SW 1271 (cell line): ENCODE results near the gene CDC34.
"Not testable (repeated sequence)": the region's sequence is repeated elsewhere in the genome, so short reads cannot be mapped to it uniquely, and the experiment has no call there.

Source experiments
- DNase-seq, 2 experiments: peaks; one replicate each; lab custom pipeline; 2025; lab: John Stamatoyannopoulos, UW

The CDC34 gene

GRCh38 chr19:573519-573825 lies 41.9 kb downstream of the CDC34 start:
- no peak for DNase-seq

GRCh38 chr19:574658-575526 lies 43.3 kb downstream of the CDC34 start:
- DNase-seq: no peak

- DNase-seq: peak; percentile 57 to 84
Measured at GRCh38 chr19:575527-576506, 44.3 kb downstream of the CDC34 start.

- DNase-seq: no peak
Measured at GRCh38 chr19:576768-577438, 45.3 kb downstream of the CDC34 start.

- no peak for DNase-seq
Measured at GRCh38 chr19:577439-578392, 46.2 kb downstream of the CDC34 start.

- no peak for DNase-seq
Measured at GRCh38 chr19:579111-579841, 47.7 kb downstream of the CDC34 start.

- no peak for DNase-seq
Measured at GRCh38 chr19:579842-580155, 48.2 kb downstream of the CDC34 start.

- no peak for DNase-seq
Measured at GRCh38 chr19:580274-580835, 48.8 kb downstream of the CDC34 start.

- DNase-seq: no peak
Measured at GRCh38 chr19:581399-582111, 50.0 kb downstream of the CDC34 start.

- DNase-seq: no peak
Measured at GRCh38 chr19:582497-583197, 51.1 kb downstream of the CDC34 start.

GRCh38 chr19:583198-583967 lies 51.8 kb downstream of the CDC34 start:
- no peak for DNase-seq

GRCh38 chr19:583968-584239 lies 52.3 kb downstream of the CDC34 start:
- no peak for DNase-seq

- DNase-seq: peak in 1 of 2 experiments; percentile 20
Measured at GRCh38 chr19:584240-585001, 52.9 kb downstream of the CDC34 start.

GRCh38 chr19:585146-585545 lies 53.6 kb downstream of the CDC34 start:
- not testable (repeated sequence) for DNase-seq

GRCh38 chr19:585551-586110 lies 54.1 kb downstream of the CDC34 start:
- DNase-seq: no peak

- DNase-seq: peak in 1 of 2 experiments; percentile 20
Measured at GRCh38 chr19:588093-588740, 56.7 kb downstream of the CDC34 start.
